Natural killer cell (primary cell): ENCODE measurements around the gene SEZ6L2. TPM values are rescaled to one million over a fixed set of nuclear protein-coding genes. Genes with fewer than 3 reads are reported as not detected.
"Not testable (repeated sequence)": the region's sequence is repeated elsewhere in the genome, so short reads cannot be mapped to it uniquely, and the experiment has no call there.

Source experiments
- ATAC-seq, 3 donors: fragments of 150-1000 bp in 2 of 3; fragments of 200-7000 bp in 1 of 3; cut with Tn5 transposase; 1 replicate in 1 of 3; 2 replicates in 2 of 3; pipeline ENCODE4 v1.10.0; 2021; ENCODE audit warnings: mild to moderate bottlenecking in 2 of 3, moderate library complexity in 2 of 3
- DNase-seq, 2 donors: peaks; one replicate each; pipeline versions ENCODE4 v3.0.0 to v3.0.0-alpha.2; 2013 to 2021; ENCODE audit warnings: mixed read lengths in 1 of 2
- H3K27ac ChIP-seq: one replicate; pipeline ENCODE4 v1.5.1; 2013; ENCODE audit warnings: mild to moderate bottlenecking, low read length
- H3K27me3 ChIP-seq: one replicate; pipeline ENCODE4 v1.6.1; 2013; ENCODE audit warnings: low read length; ENCODE audit not compliant: control insufficient read depth, insufficient read depth
- H3K36me3 ChIP-seq: one replicate; pipeline ENCODE4 v1.6.1; 2013; ENCODE audit warnings: low read length; ENCODE audit not compliant: control insufficient read depth, insufficient read depth
- H3K4me1 ChIP-seq: one replicate; pipeline ENCODE4 v1.6.1; 2013; ENCODE audit warnings: low read length; ENCODE audit not compliant: control insufficient read depth, insufficient read depth
- H3K4me3 ChIP-seq: one replicate; pipeline ENCODE4 v1.5.1; 2013; ENCODE audit warnings: low read length
- H3K9me3 ChIP-seq: one replicate; pipeline ENCODE4 v1.6.1; 2013; ENCODE audit warnings: low read length; ENCODE audit not compliant: control insufficient read depth, insufficient read depth
- H3K27ac Mint-ChIP-seq, 2 donors: one replicate each; pipeline ENCODE4 v1.8.0; 2022; ENCODE audit warnings: mild to moderate bottlenecking in 2 of 2, mixed read lengths in 2 of 2, moderate library complexity in 1 of 2
- H3K27me3 Mint-ChIP-seq, 2 donors: one replicate each; pipeline ENCODE4 v1.8.0; 2022; ENCODE audit warnings: low read depth in 2 of 2, mixed read lengths in 2 of 2
- H3K36me3 Mint-ChIP-seq: one replicate; pipeline ENCODE4 v1.8.0; 2022; ENCODE audit warnings: mixed read lengths
- H3K4me1 Mint-ChIP-seq, 2 donors: one replicate each; pipeline ENCODE4 v1.8.0; 2022; ENCODE audit warnings: mixed read lengths in 2 of 2
- H3K4me3 Mint-ChIP-seq: one replicate; pipeline ENCODE4 v1.8.0; 2022; ENCODE audit warnings: mild to moderate bottlenecking, moderate library complexity, mixed read lengths
- H3K9me3 Mint-ChIP-seq, 2 donors: one replicate each; pipeline ENCODE4 v1.8.0; 2022; ENCODE audit warnings: mixed read lengths in 2 of 2
- CTCF ChIP-seq: fragments of 200-600 bp; IDR thresholded peaks from one replicate; pipeline ENCODE4 v1.8.0; 2022; ENCODE audit warnings: antibody characterized with exemption
- WGBS: methylation state at CpG from one replicate; pipeline ENCODE4 v1.1.7; 2013; ENCODE audit warnings: missing lambda C conversion rate; ENCODE audit not compliant: insufficient coverage; 5-methylcytosine and 5-hydroxymethylcytosine counted together
- intact Hi-C: fragments of 100-400 bp; cut with micrococcal nuclease; formaldehyde crosslinking; loops from one replicate; pipeline ENCODE4 v1.14.2; 2022
- total RNA-seq, 4 donors: library from RNA; stranded (reverse); fragments of 120-200 nt in 1 of 4; gene quantifications; one replicate each; pipeline versions ENCODE4 v1.2.3 to v1.2.4, GENCODE V29; 2013 to 2022

Gene SEZ6L2
- total RNA-seq, 3 donors from 2014 or later (not counting 1 experiment from before 2014, with no cell fraction given): 0.14 TPM; not detected in 2

DNA sequence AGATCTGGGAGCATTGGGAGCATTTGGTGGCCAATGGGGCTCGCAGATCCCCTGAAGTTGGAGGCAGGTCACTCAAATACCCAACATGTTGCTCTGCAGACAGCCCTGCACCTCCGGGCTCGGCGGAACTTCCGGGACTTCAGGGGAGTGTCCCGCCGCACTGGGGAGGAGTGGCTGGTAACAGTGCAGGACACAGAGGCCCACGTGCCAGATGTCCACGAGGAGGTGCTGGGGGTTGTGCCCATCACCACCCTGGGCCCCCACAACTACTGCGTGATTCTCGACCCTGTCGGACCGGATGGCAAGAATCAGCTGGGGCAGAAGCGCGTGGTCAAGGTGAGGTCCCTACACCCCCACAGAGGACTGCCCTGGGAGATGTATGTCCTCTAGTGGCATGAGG lies 62.7 kb downstream of the SEZ6L2 start:
- ATAC-seq: no peak
- peaks cover 64% of the 10 kb centered on the region for H3K36me3 ChIP-seq

GRCh38 chr16:29835926-29836325 lies 63.4 kb downstream of the SEZ6L2 start:
- Mint-ChIP-seq H3K4me3 (no peak overlapping the region), H3K4me1 (no peaks in the 10 kb centered on the region), H3K36me3 (no peaks in the 10 kb centered on the region), H3K27me3 (no peaks in the 10 kb centered on the region), H3K27ac (no peak overlapping the region), H3K9me3 (no peaks in the 10 kb centered on the region)
- Histone ChIP-seq H3K9me3 (no peaks in the 10 kb centered on the region), H3K4me1 (no peaks in the 10 kb centered on the region), H3K27me3 (no peaks in the 10 kb centered on the region), H3K27ac (no peak overlapping the region), H3K36me3 (peaks cover 65% of the 10 kb centered on the region), H3K4me3 (no peak overlapping the region)
- TF ChIP-seq CTCF: no peak
- intact Hi-C loops: no loop called here
- DNase-seq: no peak
- ATAC-seq: no peak
- WGBS: 96% methylated on average over 5 of the region's 7 CpGs

More for the DNA sequence above, 62.7 kb downstream of the SEZ6L2 start:
- Mint-ChIP-seq H3K4me3 (no peak overlapping the region), H3K27ac (no peak overlapping the region), H3K4me1 (no peaks in the 10 kb centered on the region), H3K27me3 (no peaks in the 10 kb centered on the region), H3K36me3 (no peaks in the 10 kb centered on the region), H3K9me3 (no peaks in the 10 kb centered on the region)
- Histone ChIP-seq H3K27me3 (no peaks in the 10 kb centered on the region), H3K4me3 (no peak overlapping the region), H3K27ac (no peak overlapping the region), H3K4me1 (no peaks in the 10 kb centered on the region), H3K9me3 (no peaks in the 10 kb centered on the region)
- 96% methylated on average over 15 of the region's 15 CpGs for WGBS
- DNase-seq: no peak
- TF ChIP-seq CTCF: no peak
- intact Hi-C loops: no loop called here

DNA sequence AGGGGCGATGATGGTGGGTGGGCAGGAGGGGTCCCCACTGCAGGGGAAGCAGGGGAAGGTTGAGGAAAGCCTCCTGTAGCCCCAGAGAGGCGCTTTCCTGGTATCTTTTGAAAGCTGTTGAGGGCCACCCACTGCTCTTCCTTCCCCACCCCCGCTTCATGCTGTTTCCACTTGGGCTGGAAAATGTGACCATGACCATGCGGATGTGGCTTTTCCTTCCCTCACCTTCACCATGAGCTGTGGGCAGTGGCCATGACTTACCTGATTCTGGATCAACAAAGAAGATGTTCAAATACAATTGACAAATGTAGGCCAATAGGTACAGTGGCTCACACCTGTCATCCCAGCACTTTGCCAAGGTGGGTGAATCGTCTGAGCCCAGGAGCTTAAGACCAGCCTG lies 65.3 kb downstream of the SEZ6L2 start:
- Mint-ChIP-seq H3K27ac (no peak overlapping the region), H3K9me3 (no peaks in the 10 kb centered on the region), H3K27me3 (no peaks in the 10 kb centered on the region), H3K4me1 (peaks cover 0 to 10% of the 10 kb centered on the region in 2 donors), H3K36me3 (no peaks in the 10 kb centered on the region), H3K4me3 (no peak overlapping the region)
- Histone ChIP-seq H3K36me3 (peaks cover 54% of the 10 kb centered on the region), H3K27ac (no peak overlapping the region), H3K9me3 (no peaks in the 10 kb centered on the region), H3K4me1 (no peaks in the 10 kb centered on the region), H3K27me3 (no peaks in the 10 kb centered on the region), H3K4me3 (no peak overlapping the region)
- DNase-seq (no peak), ATAC-seq (no peak)
- WGBS: 95% methylated on average over 5 of the region's 5 CpGs
- intact Hi-C loops: no loop called here
- TF ChIP-seq CTCF: no peak

- peaks cover 48% of the 10 kb centered on the region for H3K36me3 ChIP-seq
These were observed 66.1 kb downstream of the SEZ6L2 start for GRCh38 chr16:29833219-29833618.

More at GRCh38 chr16:29833219-29833618, 66.1 kb downstream of the SEZ6L2 start:
- H3K27me3 ChIP-seq, intact Hi-C loops, H3K27ac Mint-ChIP-seq, H3K27me3 Mint-ChIP-seq, DNase-seq, H3K9me3 Mint-ChIP-seq, H3K36me3 Mint-ChIP-seq, H3K9me3 ChIP-seq, H3K4me3 Mint-ChIP-seq, H3K27ac ChIP-seq, H3K4me3 ChIP-seq, ATAC-seq, H3K4me1 ChIP-seq: not testable (repeated sequence)
- WGBS: 100% methylated on average over 4 of the region's 4 CpGs
- H3K4me1 Mint-ChIP-seq: peaks cover 0 to 10% of the 10 kb centered on the region in 2 donors
